RWPE1 (cell line): Measurements from ENCODE around the gene F8.
"Not testable (repeated sequence)": the region's sequence is repeated elsewhere in the genome, so short reads cannot be mapped to it uniquely, and the experiment has no call there.

Experiments used
- CTCF ChIA-PET: fragments of 350-600 bp; sonication (Branson Sonifier 250); formaldehyde crosslinking; extraction: SDS; loops from one replicate; lab custom pipeline; 2021; lab: Yijun Ruan, JAX
- POLR2A ChIA-PET: fragments of 400-600 bp; formaldehyde crosslinking; extraction: SDS; loops from one replicate; lab custom pipeline; 2020; ENCODE audit warnings: antibody characterized with exemption; ENCODE audit not compliant: low non-redundant PET; lab: Yijun Ruan, JAX
- DNase-seq: peaks from one replicate; pipeline ENCODE4 v3.0.0; 2012; ENCODE audit warnings: low spot score
- H3K27ac ChIP-seq: fragments of 450-650 bp; 2 replicates; pipeline ENCODE4 v1.5.1; 2017
- CTCF ChIP-seq: fragments of 450-650 bp; conservative IDR thresholded peaks from 2 replicates; pipeline ENCODE4 v1.5.1; 2017; ENCODE audit warnings: low read depth, mild to moderate bottlenecking

Gene F8

GRCh38 chrX:154908821-154909220 is 113.7 kb downstream of the F8 start:
- H3K27ac ChIP-seq: no peak overlapping the region

GRCh38 chrX:154902408-154902807 is 120.1 kb downstream of the F8 start:
- no peak for DNase-seq
- H3K27ac ChIP-seq: no peak overlapping the region
- ChIA-PET POLR2A (no interaction called here), CTCF (no interaction called here)
- no peak for TF ChIP-seq CTCF

More at GRCh38 chrX:154908821-154909220, 113.7 kb downstream of the F8 start:
- TF ChIP-seq CTCF: no peak
- CTCF ChIA-PET: interaction anchor here (1.3 kb wide), 1 partner anchor 9 kb away, joined by 5 read pairs; no protein-coding TSS in a partner anchor
- POLR2A ChIA-PET: no interaction called here
- DNase-seq: no peak

GRCh38 chrX:154900323-154900722 is 122.2 kb downstream of the F8 start:
- H3K27ac ChIP-seq: no peak overlapping the region
- POLR2A ChIA-PET: no interaction called here
- DNase-seq: no peak
- no peak for TF ChIP-seq CTCF
- CTCF ChIA-PET: no interaction called here

GRCh38 chrX:154892296-154892695 is 130.2 kb downstream of the F8 start:
- CTCF ChIA-PET: no interaction called here
- no peak for DNase-seq
- TF ChIP-seq CTCF: no peak
- H3K27ac ChIP-seq: no peak overlapping the region
- POLR2A ChIA-PET: no interaction called here

- no peak for TF ChIP-seq CTCF
- ChIA-PET CTCF (no interaction called here), POLR2A (no interaction called here)
- DNase-seq: no peak
- no peak overlapping the region for H3K27ac ChIP-seq
These were observed 131.4 kb downstream of the F8 start for GRCh38 chrX:154890990-154891639.

- H3K27ac ChIP-seq, POLR2A ChIA-PET, DNase-seq, CTCF ChIA-PET: not testable (repeated sequence)
These were observed 135.7 kb downstream of the F8 start for GRCh38 chrX:154886789-154887221.

GRCh38 chrX:154886069-154886788 is 136.3 kb downstream of the F8 start, which contains the start of gene F8A1:
Gene F8A1 (plus strand): TSS chrX:154886355. CDS start chrX:154886375, 20 bp downstream.
- POLR2A ChIA-PET, DNase-seq, H3K27ac ChIP-seq, CTCF ChIA-PET: not testable (repeated sequence)

GRCh38 chrX:154885549-154885948 is 137.0 kb downstream of the F8 start:
- CTCF ChIA-PET, DNase-seq, H3K27ac ChIP-seq, POLR2A ChIA-PET: not testable (repeated sequence)

GRCh38 chrX:154885057-154885456 is 137.5 kb downstream of the F8 start:
- H3K27ac ChIP-seq, CTCF ChIA-PET, POLR2A ChIA-PET, DNase-seq: not testable (repeated sequence)

GRCh38 chrX:154884069-154884468 is 138.5 kb downstream of the F8 start:
- H3K27ac ChIP-seq, POLR2A ChIA-PET, DNase-seq, CTCF ChIA-PET: not testable (repeated sequence)
